GM10248 (cell line): ENCODE data around the gene LGSN.

Experiments used
- CTCF ChIA-PET: fragments of 300-600 bp; sonication (Branson Sonifier 250); formaldehyde crosslinking; extraction: SDS; loops from one replicate; lab custom pipeline; 2021; ENCODE audit warnings: antibody characterized with exemption; lab: Yijun Ruan, JAX
- POLR2A ChIA-PET: fragments of 350-650 bp; sonication (Branson Sonifier 250); formaldehyde crosslinking; extraction: SDS; loops from one replicate; lab custom pipeline; 2020; ENCODE audit warnings: antibody characterized with exemption; lab: Yijun Ruan, JAX
- DNase-seq: peaks from one replicate; pipeline ENCODE4 v3.0.0; 2012; ENCODE audit errors: extremely low spot score
- TF ChIP-seq, protein P1 (sequence below): IDR thresholded peaks from 2 replicates; pipeline ENCODE4 v1.5.1; 2012; ENCODE audit warnings: mild to moderate bottlenecking, low read depth; ENCODE audit errors: extremely low read depth, missing control alignments, control extremely low read depth

Gene LGSN

GRCh38 chr6:63316113-63316512 lies 3.7 kb downstream of the LGSN start:
- DNase-seq: no peak
- ChIA-PET CTCF (interaction anchor here (1.0 to 1.3 kb wide), 4 partner anchors 8 to 223 kb away, joined by 3 to 5 read pairs (median 4); no protein-coding TSS in a partner anchor), POLR2A (no interaction called here)
- TF ChIP-seq, protein P1, sequence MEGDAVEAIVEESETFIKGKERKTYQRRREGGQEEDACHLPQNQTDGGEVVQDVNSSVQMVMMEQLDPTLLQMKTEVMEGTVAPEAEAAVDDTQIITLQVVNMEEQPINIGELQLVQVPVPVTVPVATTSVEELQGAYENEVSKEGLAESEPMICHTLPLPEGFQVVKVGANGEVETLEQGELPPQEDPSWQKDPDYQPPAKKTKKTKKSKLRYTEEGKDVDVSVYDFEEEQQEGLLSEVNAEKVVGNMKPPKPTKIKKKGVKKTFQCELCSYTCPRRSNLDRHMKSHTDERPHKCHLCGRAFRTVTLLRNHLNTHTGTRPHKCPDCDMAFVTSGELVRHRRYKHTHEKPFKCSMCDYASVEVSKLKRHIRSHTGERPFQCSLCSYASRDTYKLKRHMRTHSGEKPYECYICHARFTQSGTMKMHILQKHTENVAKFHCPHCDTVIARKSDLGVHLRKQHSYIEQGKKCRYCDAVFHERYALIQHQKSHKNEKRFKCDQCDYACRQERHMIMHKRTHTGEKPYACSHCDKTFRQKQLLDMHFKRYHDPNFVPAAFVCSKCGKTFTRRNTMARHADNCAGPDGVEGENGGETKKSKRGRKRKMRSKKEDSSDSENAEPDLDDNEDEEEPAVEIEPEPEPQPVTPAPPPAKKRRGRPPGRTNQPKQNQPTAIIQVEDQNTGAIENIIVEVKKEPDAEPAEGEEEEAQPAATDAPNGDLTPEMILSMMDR: no peak

DNA sequence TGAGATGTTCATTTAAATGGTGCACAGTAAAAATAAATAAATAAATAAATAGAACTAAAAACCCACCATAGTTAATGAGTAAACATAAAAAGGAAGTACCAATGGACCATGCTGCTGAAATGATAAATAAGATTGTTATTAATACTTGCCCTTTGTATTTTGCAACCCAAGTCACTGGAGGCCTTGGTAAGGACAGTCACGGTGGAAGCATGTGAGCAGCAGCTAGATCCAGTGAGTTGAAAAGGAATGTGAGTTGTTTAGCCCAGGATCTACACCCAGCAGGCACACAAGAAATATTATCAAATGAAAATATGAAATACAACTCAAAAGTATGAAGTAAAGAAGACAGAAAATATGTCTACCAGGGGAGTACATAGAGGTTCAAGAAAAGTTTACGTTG lies 6.7 kb downstream of the LGSN start:
- TF ChIP-seq, protein P1: no peak
- POLR2A ChIA-PET: no interaction called here
- DNase-seq: no peak
- CTCF ChIA-PET: interaction anchor here (1.0 kb wide), 1 partner anchor 16 kb away, joined by 3 read pairs; no protein-coding TSS in a partner anchor

DNA sequence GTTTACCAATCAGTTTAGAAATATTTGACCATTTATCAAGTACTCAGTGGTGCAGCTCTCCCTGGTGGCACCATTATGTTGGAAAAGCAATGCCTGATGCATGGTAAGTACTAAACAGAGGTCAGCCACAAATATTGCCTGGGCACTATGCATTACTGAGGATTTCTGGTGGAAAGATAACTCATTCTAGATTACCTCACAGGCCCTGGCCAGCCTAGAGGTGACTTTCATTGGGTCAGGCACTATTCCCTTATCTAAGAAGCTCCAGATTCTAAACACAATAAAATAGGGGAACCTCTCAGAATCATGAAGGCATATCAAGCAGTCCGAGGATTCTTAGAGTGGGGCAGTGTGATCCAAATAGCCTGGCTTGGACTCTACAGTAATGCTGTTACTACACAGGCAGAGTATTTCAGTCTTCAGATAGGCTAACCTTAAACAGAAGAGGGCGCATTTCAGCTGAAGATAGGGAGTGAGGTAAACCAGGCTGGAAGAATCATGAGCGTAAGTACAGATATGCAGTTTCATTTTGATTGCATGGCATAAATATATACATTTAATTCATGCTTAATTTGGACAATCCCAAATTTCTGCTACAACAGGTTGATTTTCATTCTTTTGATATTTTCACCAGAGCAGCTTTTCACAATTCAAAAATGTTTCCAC lies 12.1 kb downstream of the LGSN start:
- ChIA-PET CTCF (interaction anchor here (0.7 to 1.7 kb wide), 16 partner anchors 8 to 1023 kb away, joined by 3 to 12 read pairs (median 3); partner anchors contain the start of gene LGSN), POLR2A (no interaction called here)
- TF ChIP-seq, protein P1: peak; percentile 51
- DNase-seq: peak; percentile 36

- ChIA-PET CTCF (interaction anchor here (1.1 to 1.7 kb wide), 8 partner anchors 15 to 1024 kb away, joined by 3 to 8 read pairs (median 3); no protein-coding TSS in a partner anchor), POLR2A (no interaction called here)
- DNase-seq: no peak
- TF ChIP-seq, protein P1: no peak
Observed at GRCh38 chr6:63306420-63306819, 13.4 kb downstream of the LGSN start.

- DNase-seq: no peak
- POLR2A ChIA-PET: no interaction called here
- CTCF ChIA-PET: interaction anchor here (1.3 kb wide), 1 partner anchor 459 kb away, joined by 3 read pairs; no protein-coding TSS in a partner anchor
- TF ChIP-seq, protein P1: no peak
Observed at GRCh38 chr6:63305277-63305676, 14.5 kb downstream of the LGSN start.

DNA sequence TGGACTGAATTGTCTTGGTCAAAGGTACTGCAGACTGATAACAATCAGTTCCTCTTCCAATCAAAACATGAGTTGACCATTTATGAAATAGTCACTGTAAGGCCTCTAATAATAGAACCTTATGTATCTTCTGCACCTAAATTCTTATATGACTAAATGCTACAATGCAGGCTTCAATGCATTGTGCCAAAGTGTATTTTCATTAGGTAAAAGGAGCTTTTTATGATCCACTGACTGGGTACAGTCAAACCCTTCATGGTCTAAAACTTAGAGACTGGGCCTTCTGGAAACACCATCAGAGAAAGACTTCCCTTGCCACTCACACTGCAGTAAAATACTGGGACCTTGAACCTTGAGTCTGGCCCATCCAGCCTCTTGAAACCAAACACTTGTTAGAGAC lies 16.3 kb downstream of the LGSN start:
- no peak for DNase-seq
- TF ChIP-seq, protein P1: no peak
- CTCF ChIA-PET: interaction anchor here (1.1 to 1.4 kb wide), 3 partner anchors 12 to 468 kb away, joined by 3 to 4 read pairs (median 4); no protein-coding TSS in a partner anchor
- POLR2A ChIA-PET: no interaction called here
